Karpas-422 (cell line): ENCODE results near the gene RMND1. TPM values are rescaled to one million over a fixed set of nuclear protein-coding genes. Genes with fewer than 3 reads are reported as not detected.

ENCODE experiments used
- DNase-seq: peaks from one replicate; pipeline ENCODE4 v3.0.0-alpha.2; 2015
- H2AFZ ChIP-seq: fragments of 200-600 bp; sonication (generic); 2 replicates; pipeline ENCODE4 v1.6.1; 2014; ENCODE audit warnings: antibody characterized with exemption, low read length, mixed read lengths
- H3K27ac ChIP-seq: fragments of 200-600 bp; sonication (generic); 2 replicates; pipeline ENCODE4 v1.5.1; 2014; ENCODE audit warnings: mild to moderate bottlenecking, low read length, moderate library complexity
- H3K27me3 ChIP-seq: fragments of 200-600 bp; sonication (generic); 2 replicates; pipeline ENCODE4 v1.6.1; 2014; ENCODE audit warnings: low read length, mixed read lengths
- H3K36me3 ChIP-seq: fragments of 200-600 bp; sonication (generic); 2 replicates; pipeline ENCODE4 v1.6.1; 2014; ENCODE audit warnings: low read length, mixed read lengths; ENCODE audit not compliant: insufficient read depth
- H3K4me1 ChIP-seq: fragments of 200-600 bp; sonication (generic); 2 replicates; pipeline ENCODE4 v1.6.1; 2014; ENCODE audit warnings: mild to moderate bottlenecking, low read length, mixed read lengths
- H3K4me2 ChIP-seq: fragments of 200-600 bp; sonication (generic); 2 replicates; pipeline ENCODE4 v1.6.1; 2014; ENCODE audit warnings: low read length, low read depth, mild to moderate bottlenecking; ENCODE audit not compliant: poor library complexity, severe bottlenecking
- H3K4me3 ChIP-seq: fragments of 200-600 bp; sonication (generic); 2 replicates; pipeline ENCODE4 v1.5.1; 2014; ENCODE audit warnings: mild to moderate bottlenecking, antibody characterized with exemption, low read length, mixed read lengths
- H3K79me2 ChIP-seq: fragments of 200-600 bp; sonication (generic); 2 replicates; pipeline ENCODE4 v1.6.1; 2014; ENCODE audit warnings: mild to moderate bottlenecking, low read length, mixed read lengths
- H3K9ac ChIP-seq: fragments of 200-600 bp; sonication (generic); 2 replicates; pipeline ENCODE4 v1.6.0; 2014; ENCODE audit warnings: low read length
- H3K9me2 ChIP-seq: fragments of 200-600 bp; sonication (generic), shearing (Covaris generic); replicated peaks from 2 replicates; pipeline ENCODE4 v1.6.0; 2014; ENCODE audit warnings: mild to moderate bottlenecking, low read length, moderate library complexity; ENCODE audit not compliant: insufficient read depth
- H3K9me3 ChIP-seq: fragments of 300-700, 200-600 bp; sonication (generic); 2 replicates; pipeline ENCODE4 v1.6.1; 2014; ENCODE audit warnings: low read length, mixed read lengths
- H4K20me1 ChIP-seq: fragments of 200-600 bp; sonication (generic); 2 replicates; pipeline ENCODE4 v1.6.1; 2014; ENCODE audit warnings: mild to moderate bottlenecking, antibody characterized with exemption, low read length, low read depth; ENCODE audit not compliant: insufficient read depth
- total RNA-seq: library from RNA; depleted of rRNA; stranded (reverse); fragments of >200 nt; shearing (Covaris generic); gene quantifications from 2 replicates; pipeline ENCODE4 v1.2.3, GENCODE V29; 2014; ENCODE audit warnings: low replicate concordance

Gene RMND1
- total RNA-seq, 1 experiment from 2014 or later = 25.3 TPM

- Histone ChIP-seq H3K79me2 (no peaks in the 10 kb centered on the region), H3K9ac (no peak overlapping the region), H3K36me3 (no peaks in the 10 kb centered on the region), H3K4me3 (no peak overlapping the region), H4K20me1 (no peaks in the 10 kb centered on the region), H3K27me3 (no peaks in the 10 kb centered on the region), H3K4me1 (peaks cover under 1% of the 10 kb centered on the region; the same call in 1 of the 2 replicates), H3K4me2 (no peak overlapping the region), H3K9me3 (no peaks in the 10 kb centered on the region), H2AFZ (no peak overlapping the region), H3K9me2 (no peaks in the 10 kb centered on the region), H3K27ac (no peak overlapping the region)
- no peak for DNase-seq
Measured at GRCh38 chr6:151493161-151493803, 41.4 kb upstream of the RMND1 start.

GRCh38 chr6:151490996-151491395 is 39.1 kb upstream of the RMND1 start:
- Histone ChIP-seq H3K4me1 (no peaks in the 10 kb centered on the region), H3K79me2 (no peaks in the 10 kb centered on the region), H3K36me3 (no peaks in the 10 kb centered on the region), H2AFZ (no peak overlapping the region), H3K9me3 (no peaks in the 10 kb centered on the region), H3K27ac (no peak overlapping the region), H3K9me2 (no peaks in the 10 kb centered on the region), H4K20me1 (no peaks in the 10 kb centered on the region), H3K27me3 (no peaks in the 10 kb centered on the region), H3K9ac (no peak overlapping the region), H3K4me3 (no peak overlapping the region), H3K4me2 (no peak overlapping the region)
- no peak for DNase-seq

GRCh38 chr6:151488226-151488625 is 36.3 kb upstream of the RMND1 start:
- H3K4me3 ChIP-seq = no peak overlapping the region
- no peaks in the 10 kb centered on the region for H3K36me3 ChIP-seq
- H3K4me1 ChIP-seq = no peaks in the 10 kb centered on the region
- no peaks in the 10 kb centered on the region for H3K79me2 ChIP-seq
- H3K27me3 ChIP-seq = no peaks in the 10 kb centered on the region
- H3K27ac ChIP-seq = no peak overlapping the region
- H4K20me1 ChIP-seq = no peaks in the 10 kb centered on the region
- H3K9me2 ChIP-seq = no peaks in the 10 kb centered on the region
- no peak overlapping the region for H3K4me2 ChIP-seq
- H3K9ac ChIP-seq = no peak overlapping the region
- no peak for DNase-seq
- no peak overlapping the region for H2AFZ ChIP-seq
- H3K9me3 ChIP-seq = no peaks in the 10 kb centered on the region

- Histone ChIP-seq H2AFZ (no peak overlapping the region), H3K79me2 (no peaks in the 10 kb centered on the region), H3K4me1 (peaks cover 5% of the 10 kb centered on the region), H3K27ac (no peak overlapping the region), H4K20me1 (no peaks in the 10 kb centered on the region), H3K36me3 (no peaks in the 10 kb centered on the region), H3K9ac (no peak overlapping the region), H3K9me2 (no peaks in the 10 kb centered on the region), H3K27me3 (no peaks in the 10 kb centered on the region), H3K9me3 (no peaks in the 10 kb centered on the region), H3K4me3 (no peak overlapping the region), H3K4me2 (no peak overlapping the region)
- no peak for DNase-seq
Measured at GRCh38 chr6:151483994-151484393, 32.1 kb upstream of the RMND1 start.

- no peaks in the 10 kb centered on the region for H3K9me2 ChIP-seq
- no peaks in the 10 kb centered on the region for H4K20me1 ChIP-seq
- no peak overlapping the region for H3K27ac ChIP-seq
- no peak overlapping the region for H2AFZ ChIP-seq
- H3K4me3 ChIP-seq = no peak overlapping the region
- H3K9ac ChIP-seq = no peak overlapping the region
- no peaks in the 10 kb centered on the region for H3K79me2 ChIP-seq
- no peaks in the 10 kb centered on the region for H3K36me3 ChIP-seq
- H3K27me3 ChIP-seq = no peaks in the 10 kb centered on the region
- H3K4me2 ChIP-seq = no peak overlapping the region
- no peaks in the 10 kb centered on the region for H3K9me3 ChIP-seq
- H3K4me1 ChIP-seq = peaks cover 5% of the 10 kb centered on the region
- no peak for DNase-seq
Measured at GRCh38 chr6:151482290-151482689, 30.4 kb upstream of the RMND1 start.

- Histone ChIP-seq H3K9ac (no peak overlapping the region), H3K27me3 (no peaks in the 10 kb centered on the region), H3K27ac (no peak overlapping the region), H3K79me2 (no peaks in the 10 kb centered on the region), H3K9me2 (no peaks in the 10 kb centered on the region), H4K20me1 (no peaks in the 10 kb centered on the region), H3K4me2 (no peak overlapping the region), H3K4me1 (peaks cover 5% of the 10 kb centered on the region), H3K4me3 (no peak overlapping the region), H3K36me3 (no peaks in the 10 kb centered on the region), H3K9me3 (no peaks in the 10 kb centered on the region), H2AFZ (no peak overlapping the region)
- peak; percentile 43 for DNase-seq
Measured at GRCh38 chr6:151481786-151482185, 29.9 kb upstream of the RMND1 start.

- no peak for DNase-seq
- no peak overlapping the region for H3K9ac ChIP-seq
- no peaks in the 10 kb centered on the region for H3K9me2 ChIP-seq
- no peak overlapping the region for H2AFZ ChIP-seq
- no peak overlapping the region for H3K4me2 ChIP-seq
- H4K20me1 ChIP-seq = no peaks in the 10 kb centered on the region
- no peaks in the 10 kb centered on the region for H3K36me3 ChIP-seq
- H3K9me3 ChIP-seq = no peaks in the 10 kb centered on the region
- H3K27ac ChIP-seq = no peak overlapping the region
- H3K4me1 ChIP-seq = peaks cover 19% of the 10 kb centered on the region
- no peaks in the 10 kb centered on the region for H3K27me3 ChIP-seq
- no peak overlapping the region for H3K4me3 ChIP-seq
- H3K79me2 ChIP-seq = no peaks in the 10 kb centered on the region
Measured at GRCh38 chr6:151478670-151479069, 26.7 kb upstream of the RMND1 start.

GRCh38 chr6:151477726-151478125 is 25.8 kb upstream of the RMND1 start:
- no peak overlapping the region for H3K4me3 ChIP-seq
- no peak overlapping the region for H3K9ac ChIP-seq
- no peak for DNase-seq
- H3K27ac ChIP-seq = no peak overlapping the region
- H3K36me3 ChIP-seq = no peaks in the 10 kb centered on the region
- H3K79me2 ChIP-seq = no peaks in the 10 kb centered on the region
- H3K9me3 ChIP-seq = no peaks in the 10 kb centered on the region
- H3K9me2 ChIP-seq = no peaks in the 10 kb centered on the region
- no peak overlapping the region for H3K4me2 ChIP-seq
- H2AFZ ChIP-seq = no peak overlapping the region
- H3K27me3 ChIP-seq = no peaks in the 10 kb centered on the region
- H3K4me1 ChIP-seq = peaks cover 22% of the 10 kb centered on the region
- no peaks in the 10 kb centered on the region for H4K20me1 ChIP-seq
